HG02943 (cell line): ENCODE results near the gene SEC23A.

Experiments
- ATAC-seq: cut with Tn5 transposase; IDR thresholded peaks from one replicate; pipeline ENCODE4 v1.9.1; 2021; ENCODE audit warnings: mild to moderate bottlenecking, low read depth, moderate library complexity; ENCODE audit not compliant: unreplicated experiment

SEC23A gene

DNA sequence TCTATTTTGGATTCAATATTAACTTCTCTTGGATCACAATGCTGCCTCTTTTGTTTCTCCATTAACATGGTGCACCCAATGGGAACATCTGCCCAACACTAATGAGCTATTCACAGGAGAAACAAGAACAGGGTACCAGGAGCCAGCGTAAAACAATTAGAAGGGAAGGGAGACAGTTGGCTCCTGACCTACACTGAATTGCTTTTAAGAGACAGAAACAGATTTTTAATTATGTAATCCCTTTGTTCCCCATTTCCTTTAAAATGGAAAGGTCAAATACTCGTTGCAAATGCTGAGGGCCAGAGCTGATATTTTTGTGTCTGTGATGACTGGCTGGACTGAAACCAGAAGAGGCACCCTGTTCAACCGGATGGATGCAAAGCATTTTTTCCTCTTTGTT is 108.3 kb downstream of the SEC23A start:
- ATAC-seq: no peak

- no peak for ATAC-seq
Observed at GRCh38 chr14:38993981-38994380, 109.1 kb downstream of the SEC23A start.

- no peak for ATAC-seq
Observed at GRCh38 chr14:38992067-38992844, 110.8 kb downstream of the SEC23A start.

GRCh38 chr14:38991299-38991698 is 111.7 kb downstream of the SEC23A start:
- no peak for ATAC-seq

GRCh38 chr14:38989922-38990546 is 113.0 kb downstream of the SEC23A start:
- peak; percentile 66 for ATAC-seq

GRCh38 chr14:38987781-38988180 is 115.3 kb downstream of the SEC23A start:
- no peak for ATAC-seq

DNA sequence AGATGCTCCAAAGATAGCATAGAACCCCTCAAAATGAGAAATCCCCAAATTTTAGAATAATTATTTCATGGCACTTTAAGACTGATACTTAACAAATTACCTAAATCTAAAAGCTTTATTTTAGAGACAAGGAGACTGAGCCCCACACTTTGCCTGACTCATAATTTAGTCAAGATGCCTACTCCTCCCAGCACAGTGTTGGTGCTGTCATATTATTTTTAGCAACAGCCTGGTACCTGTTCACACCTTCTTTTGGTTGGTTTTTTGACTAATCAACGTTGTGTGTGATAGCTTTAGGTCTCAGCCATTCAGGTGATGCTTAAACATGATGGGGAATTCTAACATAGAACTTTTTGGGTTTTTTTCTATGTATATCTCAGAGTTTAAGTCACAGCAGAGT is 120.2 kb downstream of the SEC23A start:
- no peak for ATAC-seq

DNA sequence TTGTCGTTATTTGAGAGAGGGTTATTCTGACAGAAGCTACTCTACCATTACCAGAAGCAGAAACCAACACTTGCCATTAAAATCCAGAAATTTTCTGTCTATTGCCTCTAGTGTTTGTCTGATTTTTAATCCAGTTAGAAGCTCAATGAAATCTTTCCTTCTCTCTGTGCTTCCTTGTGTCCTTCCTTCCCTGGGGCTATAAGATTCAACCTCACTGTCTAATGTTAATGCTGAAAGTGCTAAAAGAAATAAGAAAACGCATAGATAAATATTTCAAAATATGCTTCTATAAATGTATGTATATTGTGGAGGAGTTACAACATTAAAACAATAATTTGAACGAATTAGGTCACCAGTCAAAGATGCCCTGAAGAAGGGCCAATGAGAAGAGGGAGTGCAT is 120.8 kb downstream of the SEC23A start:
- ATAC-seq: no peak
